Stimulated activated CD4-positive, alpha-beta T cell treated with anti-CD3 and anti-CD28 coated beads, Interleukin-4, amount 100 ng/mL, for 4 hours (primary cell): ENCODE measurements around the gene CNGA1.
A peak's percentile ranks its signal among the peaks of the same experiment; 100 is the strongest.
"Not testable (repeated sequence)": the region's sequence is repeated elsewhere in the genome, so short reads cannot be mapped to it uniquely, and the experiment has no call there.

Experiments used
- DNase-seq, 2 experiments: peaks; one replicate each; pipeline ENCODE4 v3.0.0-alpha.2; 2020

Gene CNGA1

GRCh38 chr4:48028696-48029095 is 12.2 kb upstream of the CNGA1 start:
- DNase-seq, result no peak

GRCh38 chr4:48027653-48028052 is 11.2 kb upstream of the CNGA1 start:
- DNase-seq, result no peak

DNA sequence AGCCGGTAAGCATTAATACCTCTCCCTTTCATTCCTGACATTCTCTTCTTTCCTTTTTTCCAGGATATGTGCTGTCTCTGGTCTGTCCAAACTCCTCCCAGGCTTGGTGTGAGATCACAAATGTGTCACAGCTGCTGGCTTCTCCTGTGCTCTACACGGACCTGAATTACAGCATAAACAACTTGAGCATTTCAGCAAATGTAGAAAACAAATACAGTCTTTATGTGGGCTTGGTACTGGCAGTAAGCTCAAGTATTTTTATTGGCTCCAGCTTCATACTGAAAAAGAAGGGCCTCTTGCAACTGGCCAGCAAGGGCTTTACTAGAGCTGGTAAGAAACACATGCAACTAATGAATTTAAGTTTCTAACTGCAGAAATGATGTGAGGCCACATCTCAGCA is 8.5 kb upstream of the CNGA1 start:
- DNase-seq, result no peak

GRCh38 chr4:48024522-48024921 is 8.0 kb upstream of the CNGA1 start:
- no peak for DNase-seq

DNA sequence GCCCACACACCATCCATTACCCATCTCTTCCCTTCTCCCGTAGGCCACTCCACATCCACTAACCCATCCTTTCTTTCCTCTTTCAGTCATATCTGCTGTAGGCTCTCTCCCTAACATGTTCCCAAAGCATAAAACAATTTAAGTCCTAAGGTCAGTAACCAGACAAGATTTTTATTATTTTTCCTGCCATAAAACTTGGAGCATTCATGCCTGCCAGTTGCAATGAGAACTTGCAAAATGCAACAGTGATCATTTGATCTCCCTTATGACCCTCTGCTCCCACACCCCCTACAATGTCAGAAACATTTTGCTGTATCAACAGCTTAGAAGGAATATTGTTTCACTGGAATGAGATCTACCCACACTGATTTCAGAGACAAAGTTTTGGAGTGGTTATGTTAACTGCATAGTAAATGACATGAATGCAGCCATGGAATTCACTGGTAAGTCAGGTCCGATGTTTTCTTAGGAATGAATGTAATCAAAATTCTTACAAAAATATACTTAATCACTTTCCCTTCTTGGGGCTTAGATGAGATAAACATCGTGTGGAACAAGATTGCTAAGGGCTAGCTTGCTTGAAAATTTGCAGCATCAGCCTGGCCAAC is 5.8 kb upstream of the CNGA1 start:
- DNase-seq, result no peak

- DNase-seq, result no peak
Measured at GRCh38 chr4:48021100-48021499, 4.6 kb upstream of the CNGA1 start.

GRCh38 chr4:48018112-48018511 is 1.6 kb upstream of the CNGA1 start:
- no peak for DNase-seq

DNA sequence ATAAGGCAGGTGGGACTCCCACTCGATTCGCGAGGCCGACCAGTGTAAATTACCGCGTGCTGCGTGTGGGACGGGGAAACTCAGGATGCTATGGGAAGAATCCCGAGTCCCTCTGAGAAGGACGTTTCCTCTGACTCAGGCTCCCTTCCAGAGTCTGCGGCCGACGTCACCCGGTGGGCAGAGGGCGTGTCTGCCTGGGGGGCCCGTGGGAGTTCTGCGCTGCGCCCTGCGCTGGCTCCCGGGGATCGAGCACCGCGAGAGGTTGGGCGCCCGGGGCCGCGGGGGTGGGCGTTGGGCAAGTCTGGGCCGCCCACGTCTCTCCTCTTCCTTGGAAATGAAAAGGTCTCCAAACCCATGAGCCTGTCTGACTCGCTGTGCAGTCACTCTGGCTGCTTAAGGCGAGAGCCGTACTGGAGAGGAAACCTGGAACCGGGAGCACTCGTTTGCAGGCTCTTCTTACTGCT is 659 bp upstream of the CNGA1 start:
- peak; percentile 52 to 69 for DNase-seq

GRCh38 chr4:48015678-48016077 is 803 bp downstream of the CNGA1 start:
- no peak for DNase-seq

- DNase-seq, result no peak
Measured at GRCh38 chr4:48015216-48015615, 1.3 kb downstream of the CNGA1 start.

GRCh38 chr4:48012824-48013223 is 3.7 kb downstream of the CNGA1 start:
- DNase-seq, result no peak

- DNase-seq, result no peak
Measured at GRCh38 chr4:48011722-48012121, 4.8 kb downstream of the CNGA1 start.

- DNase-seq, result not testable (repeated sequence)
Measured at GRCh38 chr4:48010906-48011305, 5.6 kb downstream of the CNGA1 start.

DNA sequence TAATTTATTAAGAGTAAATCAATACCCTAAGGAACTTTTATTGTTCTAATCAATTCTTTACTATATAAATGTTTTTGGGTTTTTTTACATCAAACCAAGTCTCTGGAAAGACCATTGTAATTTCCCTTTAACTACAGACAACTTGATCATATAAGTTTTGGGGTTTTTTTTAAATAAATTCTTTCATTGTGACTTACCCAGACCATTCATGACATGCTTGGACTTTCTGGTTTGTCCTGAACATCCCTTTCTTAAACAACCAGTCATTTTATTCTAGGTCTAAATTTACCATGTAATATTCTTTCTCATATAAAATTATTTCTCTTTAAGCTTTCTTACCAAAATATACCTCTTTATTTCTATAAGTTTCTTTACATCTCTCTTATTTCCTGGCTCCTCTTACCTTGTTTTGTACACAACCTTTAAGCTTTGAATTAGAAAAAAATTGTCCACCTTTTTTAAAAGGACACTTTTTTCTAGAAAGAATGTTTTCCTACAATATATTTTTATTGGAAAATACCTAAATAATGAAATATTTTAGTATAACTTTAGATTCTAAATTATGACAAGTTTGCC is 8.4 kb downstream of the CNGA1 start:
- no peak for DNase-seq

DNA sequence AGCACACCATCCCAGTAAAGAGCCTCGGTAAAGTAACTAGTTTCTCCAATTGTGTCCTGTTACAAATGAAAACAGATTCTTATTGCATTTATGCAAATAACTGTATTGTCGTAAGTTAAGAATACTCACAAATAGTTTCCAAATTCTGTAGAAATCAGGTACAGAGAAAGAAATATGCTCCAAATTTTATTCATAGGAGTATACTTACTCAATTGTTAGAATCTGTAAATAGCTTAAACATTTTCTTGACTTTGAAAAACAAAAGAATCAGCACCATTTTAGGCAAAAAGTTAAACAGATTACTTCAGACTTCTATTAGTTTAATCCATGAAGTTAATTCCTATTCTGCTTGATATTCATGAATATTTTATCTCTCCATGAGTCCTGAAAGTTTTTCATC is 10.7 kb downstream of the CNGA1 start:
- DNase-seq, result no peak

GRCh38 chr4:48003568-48003967 is 12.9 kb downstream of the CNGA1 start:
- DNase-seq, result peak; percentile 11 to 36

GRCh38 chr4:48002267-48002666 is 14.2 kb downstream of the CNGA1 start:
- no peak for DNase-seq

DNA sequence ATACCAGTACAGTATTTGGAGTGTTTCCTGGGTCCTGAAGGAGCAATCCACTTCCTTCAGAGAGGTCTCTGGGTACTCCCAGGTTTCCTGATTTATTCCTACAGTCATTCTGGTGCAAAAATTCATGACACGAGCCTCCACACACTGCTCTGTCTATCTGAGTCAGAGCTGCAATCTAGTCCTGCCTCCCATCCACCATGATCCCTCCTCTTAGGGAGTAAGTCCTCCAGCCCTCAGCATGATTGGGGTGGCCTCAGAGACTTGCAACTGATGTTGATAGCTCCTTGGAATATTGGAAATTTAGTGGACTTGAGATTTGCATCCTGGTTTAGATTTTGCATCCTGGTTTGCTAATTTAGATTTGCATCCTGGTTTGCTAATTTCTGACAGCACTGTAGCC is 20.5 kb downstream of the CNGA1 start:
- no peak for DNase-seq

DNA sequence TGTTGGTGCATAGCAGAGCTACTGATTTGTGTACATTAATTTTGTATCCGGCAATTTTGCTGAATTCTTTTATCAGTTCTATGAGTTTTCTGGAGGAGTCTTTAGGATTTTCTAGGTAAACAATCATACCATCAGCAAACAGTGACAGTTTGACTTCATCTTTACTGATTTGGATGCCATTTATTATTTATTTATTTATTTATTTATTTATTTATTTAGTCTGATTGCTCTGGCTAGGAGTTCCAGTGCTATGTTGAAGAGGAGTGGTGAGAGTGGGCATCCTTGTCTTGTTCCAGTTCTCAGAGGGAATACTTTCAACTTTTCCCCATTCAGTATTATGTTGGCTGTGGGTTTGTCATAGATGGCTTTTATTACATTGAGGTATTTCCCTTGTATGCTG is 24.0 kb downstream of the CNGA1 start:
- not testable (repeated sequence) for DNase-seq

- no peak for DNase-seq
Measured at GRCh38 chr4:47990145-47990544, 26.3 kb downstream of the CNGA1 start.

- no peak for DNase-seq
Measured at GRCh38 chr4:47974566-47974965, 41.9 kb downstream of the CNGA1 start.

- DNase-seq, result no peak
Measured at GRCh38 chr4:47972721-47973120, 43.8 kb downstream of the CNGA1 start.

DNA sequence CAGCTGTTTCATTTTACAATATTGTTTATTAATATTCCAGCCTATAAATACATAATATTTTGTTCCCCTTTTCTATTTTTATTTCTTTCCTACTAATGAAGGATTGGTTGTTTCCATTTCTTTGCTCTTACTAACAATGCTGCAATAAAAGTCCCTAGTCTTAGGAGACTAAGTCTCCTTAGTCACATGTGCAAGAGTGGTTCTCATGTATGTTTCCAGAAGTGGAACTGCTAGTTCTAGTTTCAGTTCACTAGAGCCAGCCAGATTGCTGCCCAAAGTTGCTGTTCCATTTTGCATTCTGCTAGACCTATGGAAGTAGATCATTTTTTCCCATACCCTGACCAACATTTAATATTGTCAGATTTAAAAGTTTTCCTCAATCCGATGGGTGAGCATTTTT is 44.3 kb downstream of the CNGA1 start:
- no peak for DNase-seq

- DNase-seq, result no peak
Measured at GRCh38 chr4:47968847-47969246, 47.6 kb downstream of the CNGA1 start.

- no peak for DNase-seq
Measured at GRCh38 chr4:47954677-47955076, 61.8 kb downstream of the CNGA1 start.
